Chondrocyte (in vitro differentiated cells): Measurements from ENCODE around the gene MOGAT1. TPM values are rescaled to one million over a fixed set of nuclear protein-coding genes. Genes with fewer than 3 reads are reported as not detected.
"Not testable (repeated sequence)": the region's sequence is repeated elsewhere in the genome, so short reads cannot be mapped to it uniquely, and the experiment has no call there.

Source experiments
- DNase-seq: peaks from one replicate; pipeline ENCODE4 v3.0.0; 2021; ENCODE audit warnings: mixed read lengths, low spot score
- H3K27ac Mint-ChIP-seq: one replicate; pipeline ENCODE4 v1.8.0; 2021; ENCODE audit warnings: mild to moderate bottlenecking, moderate library complexity, mixed read lengths; ENCODE audit not compliant: unreplicated experiment
- H3K27me3 Mint-ChIP-seq: 2 replicates; pipeline ENCODE4 v1.8.0; 2021; ENCODE audit warnings: low read depth, mixed read lengths
- H3K36me3 Mint-ChIP-seq: 2 replicates; pipeline ENCODE4 v1.8.0; 2021; ENCODE audit warnings: low read depth, mixed read lengths
- H3K4me1 Mint-ChIP-seq: 2 replicates; pipeline ENCODE4 v1.8.0; 2021; ENCODE audit warnings: low read depth, mild to moderate bottlenecking, mixed read lengths
- H3K4me3 Mint-ChIP-seq: one replicate; pipeline ENCODE4 v1.8.0; 2021; ENCODE audit warnings: mild to moderate bottlenecking, moderate library complexity, mixed read lengths; ENCODE audit not compliant: unreplicated experiment
- H3K9me3 Mint-ChIP-seq: 2 replicates; pipeline ENCODE4 v1.8.0; 2021; ENCODE audit warnings: low read depth, mixed read lengths
- CTCF ChIP-seq: fragments of 200-600 bp; sonication (generic); IDR thresholded peaks from 2 replicates; pipeline ENCODE4 v1.5.0; 2021; ENCODE audit warnings: antibody characterized with exemption, mild to moderate bottlenecking, moderate library complexity
- total RNA-seq: library from RNA; stranded (reverse); gene quantifications from 3 replicates; pipeline ENCODE4 v1.2.1, GENCODE V29; 2021

The MOGAT1 gene
- total RNA-seq, 1 donor from 2014 or later: not detected

GRCh38 chr2:222690564-222691200 lies 19.2 kb downstream of the MOGAT1 start:
- Mint-ChIP-seq H3K4me3 (no peak overlapping the region), H3K9me3 (no peaks in the 10 kb centered on the region), H3K27ac (no peak overlapping the region), H3K4me1 (peaks cover 13% of the 10 kb centered on the region), H3K27me3 (peaks cover 2% of the 10 kb centered on the region), H3K36me3 (no peaks in the 10 kb centered on the region)
- TF ChIP-seq CTCF: peak; percentile 100
- DNase-seq: no peak

- H3K27me3 Mint-ChIP-seq, H3K27ac Mint-ChIP-seq, DNase-seq, H3K36me3 Mint-ChIP-seq, H3K9me3 Mint-ChIP-seq, H3K4me3 Mint-ChIP-seq: not testable (repeated sequence)
- peaks cover 14% of the 10 kb centered on the region for H3K4me1 Mint-ChIP-seq
These were observed 22.0 kb downstream of the MOGAT1 start for GRCh38 chr2:222693413-222693812.

GRCh38 chr2:222693837-222694236 lies 22.4 kb downstream of the MOGAT1 start:
- H3K36me3 Mint-ChIP-seq: no peaks in the 10 kb centered on the region
- no peak for DNase-seq
- H3K27me3 Mint-ChIP-seq: no peaks in the 10 kb centered on the region
- peak; percentile 65 for TF ChIP-seq CTCF
- no peak overlapping the region for H3K4me3 Mint-ChIP-seq
- H3K9me3 Mint-ChIP-seq: no peaks in the 10 kb centered on the region
- peaks cover 17% of the 10 kb centered on the region for H3K4me1 Mint-ChIP-seq
- H3K27ac Mint-ChIP-seq: no peak overlapping the region

GRCh38 chr2:222698276-222698675 lies 26.8 kb downstream of the MOGAT1 start:
- Mint-ChIP-seq H3K36me3 (no peaks in the 10 kb centered on the region), H3K4me1 (peaks cover 11% of the 10 kb centered on the region), H3K27ac (no peak overlapping the region), H3K4me3 (no peak overlapping the region), H3K9me3 (no peaks in the 10 kb centered on the region), H3K27me3 (no peaks in the 10 kb centered on the region)
- no peak for DNase-seq
- no peak for TF ChIP-seq CTCF

GRCh38 chr2:222701233-222701632 lies 29.8 kb downstream of the MOGAT1 start:
- no peak for TF ChIP-seq CTCF
- Mint-ChIP-seq H3K4me3 (no peak overlapping the region), H3K27ac (no peak overlapping the region), H3K36me3 (no peaks in the 10 kb centered on the region), H3K4me1 (peaks cover 29% of the 10 kb centered on the region), H3K27me3 (no peaks in the 10 kb centered on the region), H3K9me3 (no peaks in the 10 kb centered on the region)
- no peak for DNase-seq

- no peaks in the 10 kb centered on the region for H3K27me3 Mint-ChIP-seq
- no peak overlapping the region for H3K27ac Mint-ChIP-seq
- TF ChIP-seq CTCF: no peak
- H3K36me3 Mint-ChIP-seq: no peaks in the 10 kb centered on the region
- DNase-seq: no peak
- peaks cover 34% of the 10 kb centered on the region for H3K4me1 Mint-ChIP-seq
- no peaks in the 10 kb centered on the region for H3K9me3 Mint-ChIP-seq
- no peak overlapping the region for H3K4me3 Mint-ChIP-seq
These were observed 30.3 kb downstream of the MOGAT1 start for GRCh38 chr2:222701721-222702131.
